HUES6 (cell line): ENCODE data around the gene C16orf96.

Experiments used
- H3K27ac ChIP-seq: 2 replicates; pipeline ENCODE4 v1.7.0; 2013; ENCODE audit warnings: low read depth, mild to moderate bottlenecking, low read length, inconsistent platforms
- H3K27me3 ChIP-seq: 2 replicates; pipeline ENCODE4 v1.6.1; 2013; ENCODE audit warnings: low read length; ENCODE audit not compliant: control insufficient read depth, insufficient read depth
- H3K36me3 ChIP-seq: 2 replicates; pipeline ENCODE4 v1.6.1; 2013; ENCODE audit warnings: low read length; ENCODE audit not compliant: control insufficient read depth, insufficient read depth
- H3K4me1 ChIP-seq: 2 replicates; pipeline ENCODE4 v1.6.1; 2013; ENCODE audit warnings: low read length; ENCODE audit not compliant: control insufficient read depth, insufficient read depth
- H3K4me3 ChIP-seq: 2 replicates; pipeline ENCODE4 v1.5.1; 2013; ENCODE audit warnings: low read depth, low read length
- H3K9ac ChIP-seq: one replicate; pipeline ENCODE4 v1.6.1; 2013; ENCODE audit warnings: mild to moderate bottlenecking, low read length
- H3K9me3 ChIP-seq: 2 replicates; pipeline ENCODE4 v1.6.1; 2013; ENCODE audit warnings: low read depth, low read length; ENCODE audit not compliant: control insufficient read depth, insufficient read depth

C16orf96 gene

GRCh38 chr16:4513881-4514280 is 42.3 kb upstream of the C16orf96 start:
- Histone ChIP-seq H3K9me3 (no peaks in the 10 kb centered on the region), H3K9ac (no peak overlapping the region), H3K27ac (no peak overlapping the region), H3K4me3 (no peak overlapping the region), H3K4me1 (no peaks in the 10 kb centered on the region), H3K27me3 (no peaks in the 10 kb centered on the region), H3K36me3 (peaks cover 50% of the 10 kb centered on the region)

GRCh38 chr16:4514606-4515005 is 41.5 kb upstream of the C16orf96 start:
- Histone ChIP-seq H3K27me3 (no peaks in the 10 kb centered on the region), H3K4me1 (no peaks in the 10 kb centered on the region), H3K36me3 (peaks cover 44% of the 10 kb centered on the region), H3K27ac (no peak overlapping the region), H3K4me3 (no peak overlapping the region), H3K9me3 (no peaks in the 10 kb centered on the region), H3K9ac (no peak overlapping the region)

- Histone ChIP-seq H3K4me1 (no peaks in the 10 kb centered on the region), H3K9me3 (no peaks in the 10 kb centered on the region), H3K27ac (no peak overlapping the region), H3K9ac (no peak overlapping the region), H3K27me3 (no peaks in the 10 kb centered on the region), H3K4me3 (no peak overlapping the region), H3K36me3 (peaks cover 34% of the 10 kb centered on the region)
Observed at GRCh38 chr16:4515611-4516233, 40.4 kb upstream of the C16orf96 start.

- Histone ChIP-seq H3K4me3 (no peak overlapping the region), H3K27me3 (no peaks in the 10 kb centered on the region), H3K4me1 (peaks cover 14% of the 10 kb centered on the region), H3K27ac (no peak overlapping the region), H3K9ac (no peak overlapping the region), H3K36me3 (peaks cover 14% of the 10 kb centered on the region), H3K9me3 (no peaks in the 10 kb centered on the region)
Observed at GRCh38 chr16:4517812-4518680, 38.1 kb upstream of the C16orf96 start.

- H3K4me3 ChIP-seq = no peak overlapping the region
- no peak overlapping the region for H3K9ac ChIP-seq
- no peaks in the 10 kb centered on the region for H3K9me3 ChIP-seq
- peaks cover 21% of the 10 kb centered on the region for H3K4me1 ChIP-seq
- H3K27ac ChIP-seq = no peak overlapping the region
- peaks cover 3% of the 10 kb centered on the region; the same call in 1 of the 2 replicates for H3K36me3 ChIP-seq
- H3K27me3 ChIP-seq = no peaks in the 10 kb centered on the region
Observed at GRCh38 chr16:4519274-4520058, 36.7 kb upstream of the C16orf96 start.

- H3K27me3 ChIP-seq = no peaks in the 10 kb centered on the region
- H3K9ac ChIP-seq = no peak overlapping the region
- H3K4me3 ChIP-seq = no peak overlapping the region
- H3K4me1 ChIP-seq = peaks cover 21% of the 10 kb centered on the region
- no peaks in the 10 kb centered on the region for H3K9me3 ChIP-seq
- H3K27ac ChIP-seq = no peak overlapping the region
- H3K36me3 ChIP-seq = peaks cover 3% of the 10 kb centered on the region; the same call in 1 of the 2 replicates
Observed at GRCh38 chr16:4520913-4521312, 35.2 kb upstream of the C16orf96 start.

GRCh38 chr16:4522051-4522581 is 34.0 kb upstream of the C16orf96 start:
- H3K27ac ChIP-seq = no peak overlapping the region; the same call in 1 of the 2 replicates
- H3K9ac ChIP-seq = no peak overlapping the region
- no peaks in the 10 kb centered on the region for H3K9me3 ChIP-seq
- peaks cover 21% of the 10 kb centered on the region for H3K4me1 ChIP-seq
- H3K27me3 ChIP-seq = no peaks in the 10 kb centered on the region
- H3K36me3 ChIP-seq = peaks cover 3% of the 10 kb centered on the region; the same call in 1 of the 2 replicates
- H3K4me3 ChIP-seq = no peak overlapping the region

GRCh38 chr16:4523686-4524085 is 32.5 kb upstream of the C16orf96 start:
- Histone ChIP-seq H3K36me3 (peaks cover 3% of the 10 kb centered on the region; the same call in 1 of the 2 replicates), H3K9me3 (no peaks in the 10 kb centered on the region), H3K9ac (no peak overlapping the region), H3K4me1 (peaks cover 21% of the 10 kb centered on the region), H3K27ac (no peak overlapping the region), H3K4me3 (no peak overlapping the region), H3K27me3 (no peaks in the 10 kb centered on the region)

GRCh38 chr16:4524571-4524970 is 31.6 kb upstream of the C16orf96 start:
- Histone ChIP-seq H3K27me3 (no peaks in the 10 kb centered on the region), H3K36me3 (peaks cover 3% of the 10 kb centered on the region; the same call in 1 of the 2 replicates), H3K4me3 (no peak overlapping the region), H3K9me3 (no peaks in the 10 kb centered on the region), H3K9ac (no peak overlapping the region), H3K27ac (no peak overlapping the region), H3K4me1 (peaks cover 30% of the 10 kb centered on the region)

GRCh38 chr16:4525069-4525468 is 31.1 kb upstream of the C16orf96 start:
- Histone ChIP-seq H3K27ac (no peak overlapping the region), H3K9me3 (no peaks in the 10 kb centered on the region), H3K36me3 (peaks cover 3% of the 10 kb centered on the region; the same call in 1 of the 2 replicates), H3K4me3 (no peak overlapping the region), H3K9ac (no peak overlapping the region), H3K4me1 (peaks cover 35% of the 10 kb centered on the region), H3K27me3 (no peaks in the 10 kb centered on the region)
